Hepatocyte (in vitro differentiated cells): ENCODE data around the gene CFAP99. TPM values are rescaled to one million over a fixed set of nuclear protein-coding genes. Genes with fewer than 3 reads are reported as not detected.
A peak's percentile ranks its signal among the peaks of the same experiment; 100 is the strongest.

Experiments
- DNase-seq: peaks from one replicate; pipeline ENCODE4 v3.0.0-alpha.2; 2016; ENCODE audit warnings: low spot score
- H2AFZ ChIP-seq: fragments of 200-600 bp; sonication (generic); 2 replicates; pipeline ENCODE4 v1.6.0; 2016; ENCODE audit warnings: antibody characterized with exemption, mild to moderate bottlenecking
- H3K27ac ChIP-seq: fragments of 200-600 bp; sonication (generic); 2 replicates; pipeline ENCODE4 v1.5.1; 2016; ENCODE audit warnings: mild to moderate bottlenecking
- H3K27me3 ChIP-seq: fragments of 200-600 bp; sonication (generic); 2 replicates; pipeline ENCODE4 v1.6.1; 2016
- H3K36me3 ChIP-seq: fragments of 200-600 bp; sonication (generic); replicated peaks from 2 replicates; pipeline ENCODE4 v1.5.1; 2016; ENCODE audit warnings: low read depth; ENCODE audit not compliant: insufficient read depth
- H3K4me1 ChIP-seq: fragments of 200-600 bp; sonication (generic); 2 replicates; pipeline ENCODE4 v1.5.1; 2016; ENCODE audit warnings: mild to moderate bottlenecking, moderate library complexity; ENCODE audit not compliant: insufficient read depth
- H3K4me2 ChIP-seq: fragments of 200-600 bp; sonication (generic); 2 replicates; pipeline ENCODE4 v1.6.0; 2016
- H3K4me3 ChIP-seq: fragments of 200-600 bp; sonication (generic); 2 replicates; pipeline ENCODE4 v1.5.1; 2016; ENCODE audit warnings: mild to moderate bottlenecking
- H3K79me2 ChIP-seq: fragments of 200-600 bp; sonication (generic); 2 replicates; pipeline ENCODE4 v1.6.0; 2017; ENCODE audit warnings: mild to moderate bottlenecking
- H3K9me2 ChIP-seq: fragments of 200-600 bp; sonication (generic); replicated peaks from 2 replicates; pipeline ENCODE4 v1.6.0; 2017; ENCODE audit warnings: mild to moderate bottlenecking; ENCODE audit not compliant: insufficient read depth
- H3K9me3 ChIP-seq: fragments of 200-600 bp; sonication (generic); 2 replicates; pipeline ENCODE4 v1.5.1; 2016; ENCODE audit warnings: low read depth, mild to moderate bottlenecking
- H4K20me1 ChIP-seq: fragments of 200-600 bp; sonication (generic); 2 replicates; pipeline ENCODE4 v1.6.0; 2016; ENCODE audit warnings: mild to moderate bottlenecking; ENCODE audit not compliant: insufficient read depth, poor library complexity, severe bottlenecking
- EZH2 ChIP-seq: fragments of 200-600 bp; sonication (generic); IDR thresholded peaks from 2 replicates; pipeline ENCODE4 v1.6.1; 2016; ENCODE audit warnings: antibody characterized with exemption, mild to moderate bottlenecking, borderline replicate concordance
- EZH2phosphoT487 ChIP-seq: fragments of 200-600 bp; sonication (generic); IDR thresholded peaks from one replicate; pipeline ENCODE4 v1.6.1; 2018; ENCODE audit warnings: antibody characterized with exemption, mild to moderate bottlenecking, low read depth, moderate library complexity; ENCODE audit not compliant: unreplicated experiment, severe bottlenecking
- WGBS: methylation state at CpG from one replicate; pipeline ENCODE4 v1.1.6; 2016; ENCODE audit warnings: low lambda C conversion rate; ENCODE audit errors: missing lambda C conversion rate; 5-methylcytosine and 5-hydroxymethylcytosine counted together
- polyA plus RNA-seq: library from polyadenylated mRNA; unstranded; fragments of >200 nt; fragmentation: Nextera tagmentation; extraction: Ambion mirVana; gene quantifications from 2 replicates; pipeline ENCODE4 v1.2.1, GENCODE V29; 2016
- total RNA-seq: library from RNA; depleted of rRNA; stranded (reverse); fragments of >200 nt; gene quantifications from 2 replicates; pipeline ENCODE4 v1.2.3, GENCODE V29; 2014
- TF ChIP-seq, protein P1 (sequence below): fragments of 200-600 bp; sonication (generic); IDR thresholded peaks from 2 replicates; pipeline ENCODE4 v1.5.1; 2016; ENCODE audit warnings: antibody characterized with exemption, mild to moderate bottlenecking; ENCODE audit not compliant: poor library complexity

The CFAP99 gene
- total and polyA plus RNA-seq, 2 experiments from 2014 or later, result not detected

DNA sequence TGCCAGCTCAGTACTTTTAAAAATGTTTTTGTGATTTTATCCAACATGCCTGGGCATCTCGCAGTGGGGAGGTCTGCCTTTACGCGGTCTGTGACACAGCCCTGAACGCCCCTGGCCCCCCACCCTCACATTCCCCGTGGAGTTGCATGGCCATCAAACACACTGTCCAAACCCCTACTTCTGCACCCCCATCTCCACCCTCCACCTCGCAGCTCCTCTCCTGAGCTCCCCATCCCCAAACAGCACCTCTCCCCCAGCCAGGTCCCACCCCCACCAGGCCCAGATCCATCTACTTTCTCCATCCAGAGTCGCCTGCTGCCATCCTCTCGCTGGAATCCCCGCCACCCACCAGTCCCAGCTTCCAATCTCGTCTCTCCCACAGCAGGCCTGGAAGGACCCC, 9.8 kb upstream of the CFAP99 start:
- Histone ChIP-seq H3K9me3 (no peaks in the 10 kb centered on the region), H3K27me3 (peaks cover under 1% of the 10 kb centered on the region), H3K27ac (no peak overlapping the region), H3K4me1 (peaks cover 18% of the 10 kb centered on the region), H3K36me3 (no peaks in the 10 kb centered on the region), H4K20me1 (no peaks in the 10 kb centered on the region), H2AFZ (no peak overlapping the region), H3K4me2 (no peak overlapping the region), H3K9me2 (no peaks in the 10 kb centered on the region), H3K79me2 (no peaks in the 10 kb centered on the region), H3K4me3 (no peak overlapping the region)
- TF ChIP-seq EZH2, result no peak
- no peak for TF ChIP-seq EZH2phosphoT487
- TF ChIP-seq, protein P1, sequence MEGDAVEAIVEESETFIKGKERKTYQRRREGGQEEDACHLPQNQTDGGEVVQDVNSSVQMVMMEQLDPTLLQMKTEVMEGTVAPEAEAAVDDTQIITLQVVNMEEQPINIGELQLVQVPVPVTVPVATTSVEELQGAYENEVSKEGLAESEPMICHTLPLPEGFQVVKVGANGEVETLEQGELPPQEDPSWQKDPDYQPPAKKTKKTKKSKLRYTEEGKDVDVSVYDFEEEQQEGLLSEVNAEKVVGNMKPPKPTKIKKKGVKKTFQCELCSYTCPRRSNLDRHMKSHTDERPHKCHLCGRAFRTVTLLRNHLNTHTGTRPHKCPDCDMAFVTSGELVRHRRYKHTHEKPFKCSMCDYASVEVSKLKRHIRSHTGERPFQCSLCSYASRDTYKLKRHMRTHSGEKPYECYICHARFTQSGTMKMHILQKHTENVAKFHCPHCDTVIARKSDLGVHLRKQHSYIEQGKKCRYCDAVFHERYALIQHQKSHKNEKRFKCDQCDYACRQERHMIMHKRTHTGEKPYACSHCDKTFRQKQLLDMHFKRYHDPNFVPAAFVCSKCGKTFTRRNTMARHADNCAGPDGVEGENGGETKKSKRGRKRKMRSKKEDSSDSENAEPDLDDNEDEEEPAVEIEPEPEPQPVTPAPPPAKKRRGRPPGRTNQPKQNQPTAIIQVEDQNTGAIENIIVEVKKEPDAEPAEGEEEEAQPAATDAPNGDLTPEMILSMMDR, result no peak
- 95% methylated on average over 9 of the region's 10 CpGs for WGBS
- no peak for DNase-seq

DNA sequence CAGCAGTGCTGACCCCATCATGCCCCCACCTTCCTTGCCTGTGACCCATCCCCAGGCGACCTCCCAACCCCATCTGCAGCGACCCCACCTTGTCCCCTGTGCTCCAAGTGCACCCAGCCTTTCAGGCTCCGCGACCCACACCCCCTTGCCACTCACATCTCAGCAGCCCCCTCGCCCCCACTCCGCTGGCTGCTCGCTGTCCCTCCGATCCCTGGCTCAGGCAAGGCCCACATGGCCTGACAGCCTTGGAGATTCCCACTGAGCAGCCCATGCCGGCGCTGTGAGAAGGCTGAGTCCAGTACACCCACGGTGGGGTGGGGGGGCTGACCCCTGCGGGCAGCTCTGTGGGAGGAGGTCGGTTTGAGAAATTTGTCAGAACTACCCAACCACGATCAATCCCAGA, 9.4 kb upstream of the CFAP99 start:
- Histone ChIP-seq H3K9me2 (no peaks in the 10 kb centered on the region), H3K9me3 (no peaks in the 10 kb centered on the region), H2AFZ (no peak overlapping the region), H3K4me3 (no peak overlapping the region), H4K20me1 (no peaks in the 10 kb centered on the region), H3K4me1 (peaks cover 21% of the 10 kb centered on the region), H3K4me2 (no peak overlapping the region), H3K27ac (no peak overlapping the region), H3K36me3 (no peaks in the 10 kb centered on the region), H3K79me2 (no peaks in the 10 kb centered on the region), H3K27me3 (peaks cover 5% of the 10 kb centered on the region)
- TF ChIP-seq, protein P1, result no peak
- TF ChIP-seq EZH2phosphoT487 (no peak), EZH2 (no peak)
- no peak for DNase-seq
- 85% methylated on average over 13 of the region's 14 CpGs for whole genome bisulfite sequencing

DNA sequence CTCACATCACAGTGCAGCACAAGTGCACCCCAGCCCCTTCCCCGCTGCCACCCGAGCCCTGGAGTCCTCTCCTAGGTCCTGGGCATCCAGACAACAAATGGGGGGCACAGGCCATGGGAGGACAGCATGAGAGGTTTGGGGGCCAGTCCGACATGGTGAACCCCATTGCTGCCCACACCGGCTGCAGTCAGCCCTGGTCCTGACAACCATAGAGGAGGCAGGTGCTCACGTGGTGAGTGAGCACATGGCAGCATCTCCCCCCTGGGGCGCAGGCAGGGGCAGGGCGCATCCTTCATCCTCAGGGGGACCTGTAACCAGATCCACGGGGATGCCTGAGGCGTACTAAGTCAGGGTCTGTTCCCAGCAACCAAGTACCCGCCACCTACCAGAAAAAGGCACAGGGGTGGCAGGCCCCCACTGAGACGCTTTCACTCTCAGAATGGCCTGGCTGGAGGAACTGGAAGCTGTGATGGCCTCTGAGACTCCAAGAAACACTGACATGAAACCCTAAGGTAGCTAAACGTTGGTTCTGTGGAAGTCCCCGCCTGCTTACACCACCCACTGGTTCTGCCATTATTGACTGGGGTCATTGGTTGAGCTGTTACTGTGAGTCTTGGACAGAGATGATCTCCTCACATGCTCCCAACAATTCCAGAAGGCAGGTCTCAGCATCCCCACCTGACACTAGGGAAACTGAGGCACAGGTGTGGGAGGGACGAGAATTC, 6.8 kb upstream of the CFAP99 start:
- H3K27ac ChIP-seq, result peak overlapping the region; percentile 77

More for the DNA sequence above, 6.8 kb upstream of the CFAP99 start:
- Histone ChIP-seq H2AFZ (no peak overlapping the region), H4K20me1 (no peaks in the 10 kb centered on the region), H3K9me3 (no peaks in the 10 kb centered on the region), H3K9me2 (no peaks in the 10 kb centered on the region), H3K36me3 (no peaks in the 10 kb centered on the region), H3K79me2 (no peaks in the 10 kb centered on the region), H3K4me3 (no peak overlapping the region), H3K4me2 (peak overlapping the region; percentile 73), H3K27me3 (peaks cover 30% of the 10 kb centered on the region), H3K4me1 (peaks cover 21% of the 10 kb centered on the region)
- TF ChIP-seq, protein P1, result no peak
- no peak for TF ChIP-seq EZH2phosphoT487
- TF ChIP-seq EZH2, result no peak
- DNase-seq, result no peak
- WGBS, result 92% methylated on average over 14 of the region's 14 CpGs
